Epithelial cell of prostate (primary cell): ENCODE results near the gene SLC5A1.

ENCODE experiments used
- DNase-seq: peaks from one replicate; pipeline ENCODE4 v3.0.0-alpha.2; 2011; ENCODE audit warnings: low read depth, low spot score
- H3K27ac ChIP-seq: fragments of 450-650 bp; 2 replicates; pipeline ENCODE4 v1.5.1; 2017; ENCODE audit warnings: mild to moderate bottlenecking

SLC5A1 gene

DNA sequence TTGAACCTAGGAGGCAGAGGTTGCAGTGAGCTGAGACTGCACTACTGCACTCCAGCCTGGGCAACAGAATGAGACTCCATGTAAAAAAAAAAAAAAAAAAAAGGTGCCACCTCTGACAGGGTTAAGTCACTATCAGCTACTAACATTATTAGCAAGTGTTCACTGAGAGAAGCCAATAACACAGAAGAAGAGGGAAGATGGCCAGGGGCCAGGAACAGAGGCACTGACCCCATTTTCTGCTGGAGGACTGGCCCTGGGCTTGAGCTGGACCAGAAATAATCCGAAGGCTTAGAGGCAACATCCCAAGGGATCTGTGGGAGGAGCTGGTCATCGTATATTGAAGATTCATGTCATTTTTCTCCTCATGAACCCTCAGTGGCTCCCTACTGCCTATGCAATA, 5.0 kb downstream of the SLC5A1 start:
- H3K27ac ChIP-seq: no peak overlapping the region
- no peak for DNase-seq

DNA sequence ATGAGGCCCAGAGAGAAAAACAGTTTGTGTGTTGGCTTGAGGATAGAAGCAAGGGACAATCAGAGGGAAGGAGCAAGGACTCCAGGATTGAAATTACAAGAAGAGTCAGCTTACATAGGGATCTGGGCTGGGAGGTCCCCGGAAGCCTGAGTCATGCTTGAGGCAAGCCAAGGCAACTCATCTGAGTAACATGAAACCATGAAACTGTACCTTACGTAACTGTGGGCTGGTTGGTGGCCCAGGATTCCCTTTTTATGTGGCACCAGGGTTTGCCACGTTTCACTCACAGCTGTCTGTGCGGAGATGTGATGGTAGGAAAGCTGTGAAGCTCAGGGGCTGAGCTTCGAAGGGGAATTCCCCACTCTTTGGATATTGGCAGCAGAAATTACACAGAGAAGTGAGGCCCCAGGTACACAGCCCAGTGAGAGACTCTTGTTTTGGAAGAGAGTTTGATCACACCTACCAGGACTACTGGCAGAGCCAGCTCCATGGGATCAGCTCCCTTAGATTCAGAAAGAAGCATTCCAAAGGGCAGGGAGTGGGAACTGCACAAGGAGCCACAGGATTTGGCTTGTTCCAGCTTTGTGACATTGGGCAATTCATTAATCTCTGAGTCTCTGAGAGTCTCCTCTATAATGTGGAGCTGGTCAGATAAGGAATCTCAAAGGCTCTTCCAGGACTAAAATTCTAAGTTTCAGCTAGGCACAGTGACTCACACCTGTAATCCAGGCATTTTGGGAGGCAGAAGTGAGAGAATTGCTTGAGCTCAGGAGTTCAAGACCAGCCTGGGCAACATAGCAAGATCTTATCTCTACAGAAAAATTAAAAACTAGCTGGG, 7.8 kb downstream of the SLC5A1 start:
- peak overlapping the region; percentile 85 for H3K27ac ChIP-seq
- DNase-seq: peak; percentile 97

DNA sequence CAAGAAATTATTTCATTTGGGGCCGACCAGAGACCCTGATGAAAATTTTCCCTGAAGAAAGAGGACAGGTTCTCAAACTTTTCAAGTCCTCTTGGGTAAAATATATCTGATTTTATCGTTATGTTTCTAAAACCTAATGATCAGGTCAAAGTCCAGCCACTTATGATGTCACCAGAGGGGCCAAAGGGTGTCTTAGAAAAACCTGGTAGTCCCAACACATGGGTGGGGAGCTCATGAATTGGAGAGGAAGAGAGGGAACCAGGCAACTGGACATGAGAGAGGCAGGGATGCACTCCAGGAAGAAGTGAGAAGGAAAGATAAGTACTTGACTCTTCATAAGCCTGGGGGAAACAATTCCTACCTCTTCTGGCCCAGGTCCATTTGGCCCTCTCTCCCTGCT, 9.2 kb downstream of the SLC5A1 start:
- H3K27ac ChIP-seq: no peak overlapping the region
- DNase-seq: no peak

DNA sequence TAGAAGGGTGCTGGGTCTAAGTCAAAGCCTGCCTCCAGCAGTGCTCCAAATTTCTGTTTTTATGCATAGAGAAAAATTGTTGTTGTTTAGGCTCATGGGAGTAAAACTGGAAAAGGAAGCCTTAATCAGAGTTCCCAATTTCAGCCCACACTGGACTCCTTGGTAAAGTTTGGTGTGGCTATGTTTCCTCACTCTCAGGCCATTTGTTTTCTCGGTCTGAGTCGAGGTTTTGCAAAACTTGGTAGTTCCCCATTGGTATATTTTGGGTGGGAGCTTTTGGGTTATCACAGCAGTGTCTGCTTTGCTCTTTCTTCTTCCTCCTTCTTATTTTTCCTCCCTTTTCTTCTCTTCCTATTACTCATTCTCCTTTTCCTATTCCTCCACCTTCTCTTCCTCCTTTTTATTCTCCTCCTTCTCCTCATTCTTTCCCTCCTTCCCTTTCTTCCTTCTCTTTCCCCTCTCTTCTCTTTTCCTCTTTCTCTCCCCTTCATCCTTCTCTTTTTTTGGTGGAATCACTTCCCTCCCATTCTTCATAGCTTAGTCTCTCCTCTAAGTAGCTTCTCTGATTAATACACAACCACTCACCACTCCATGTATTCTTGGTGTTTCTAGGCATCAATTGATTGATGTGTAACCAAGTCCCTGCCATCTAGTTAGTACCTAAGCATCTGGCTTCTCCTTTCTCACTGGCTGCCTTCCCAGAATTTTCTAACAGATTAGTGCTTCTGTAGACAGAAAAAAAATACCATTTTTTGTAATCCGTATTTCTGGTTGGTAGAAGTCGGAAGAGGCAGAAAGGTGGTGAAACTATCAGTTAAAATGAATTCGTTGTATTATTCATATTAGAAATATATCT, 10.1 kb downstream of the SLC5A1 start:
- H3K27ac ChIP-seq: no peak overlapping the region
- no peak for DNase-seq

DNA sequence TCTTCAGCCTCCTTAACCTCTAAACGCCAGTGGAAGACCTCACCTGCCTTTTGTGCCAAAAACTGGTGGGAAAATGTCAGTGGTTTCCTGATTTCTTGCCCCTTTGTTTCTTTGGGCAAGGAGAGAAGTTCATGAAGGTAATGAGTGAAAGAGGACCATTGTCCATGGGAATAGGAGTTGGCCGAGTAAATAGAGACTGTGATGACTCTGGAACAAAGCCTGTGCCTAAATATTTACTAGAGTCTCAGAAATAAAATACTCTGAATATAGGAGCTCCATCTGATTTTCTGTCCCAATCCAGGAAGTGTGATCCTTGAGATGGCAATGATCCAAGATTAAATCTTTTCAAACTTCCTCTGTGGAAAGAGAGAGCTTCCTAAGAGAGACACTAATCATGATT, 12.0 kb downstream of the SLC5A1 start:
- no peak overlapping the region for H3K27ac ChIP-seq
- DNase-seq: no peak

DNA sequence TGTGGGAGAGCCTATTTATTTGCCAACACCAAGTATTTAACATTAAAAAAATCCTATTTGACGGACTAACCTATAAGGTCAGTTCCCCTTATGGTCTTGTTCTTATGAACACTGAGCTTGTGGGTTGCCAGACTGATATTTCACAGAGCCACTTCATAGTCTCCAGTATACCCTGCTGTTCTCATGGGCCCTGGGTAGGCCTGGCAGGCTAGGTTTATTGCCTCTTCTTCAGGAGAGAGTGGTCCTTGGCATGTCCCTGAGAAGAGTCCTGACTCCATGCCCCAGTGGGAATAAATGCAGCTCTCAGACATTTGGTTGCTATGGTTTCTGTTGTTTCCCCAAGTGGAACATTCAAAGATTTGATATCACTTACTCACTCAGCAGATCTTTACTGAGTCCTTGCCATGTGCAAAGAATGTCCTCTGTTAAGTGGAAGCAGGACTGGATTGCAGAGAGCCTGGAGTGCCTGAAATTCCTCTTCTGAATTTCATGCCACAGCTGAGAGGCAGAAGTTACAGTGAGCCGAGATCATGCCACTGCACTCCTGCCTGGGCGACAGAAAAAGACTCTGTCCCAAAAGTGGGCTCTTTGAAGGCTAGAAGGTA, 15.7 kb downstream of the SLC5A1 start:
- no peak overlapping the region for H3K27ac ChIP-seq
- no peak for DNase-seq

DNA sequence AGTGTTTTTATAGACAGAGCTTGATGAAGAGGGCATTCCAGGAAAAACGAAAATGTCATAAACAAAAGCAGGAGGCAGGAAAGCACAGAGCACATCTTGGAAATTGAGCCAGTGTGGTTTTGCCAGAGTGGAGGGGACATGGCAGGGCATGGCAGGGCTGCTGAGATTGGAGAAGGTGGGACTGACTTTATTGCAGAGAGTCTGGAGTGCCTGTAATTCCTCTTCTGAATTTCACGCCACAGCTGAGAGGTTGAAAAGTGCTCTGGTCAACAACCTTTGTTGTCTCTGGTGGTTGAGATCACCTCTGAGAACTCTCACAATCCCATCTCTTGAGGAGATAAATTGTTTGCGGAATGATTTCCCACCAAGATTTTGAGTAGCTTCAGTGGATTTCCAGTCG, 16.4 kb downstream of the SLC5A1 start:
- no peak overlapping the region for H3K27ac ChIP-seq
- no peak for DNase-seq

DNA sequence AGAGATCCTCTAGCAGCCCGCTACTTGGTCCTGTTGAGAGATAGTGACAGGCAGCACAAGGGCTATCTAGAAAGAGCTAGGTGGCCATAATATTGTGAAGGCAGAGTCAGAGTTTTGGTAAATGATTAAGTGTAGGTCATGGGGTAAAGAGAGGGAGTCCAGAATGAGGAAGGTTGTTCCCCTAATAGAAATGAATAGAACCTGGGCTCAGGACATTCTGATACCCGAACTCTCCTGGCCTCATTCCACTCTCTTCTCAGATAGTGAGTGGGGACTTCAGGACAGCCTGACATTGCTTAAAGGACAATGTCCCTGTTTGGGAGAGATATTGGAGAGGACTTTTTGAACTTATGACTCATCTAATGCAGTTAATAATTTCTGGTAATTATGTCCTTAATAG, 20.6 kb downstream of the SLC5A1 start:
- no peak for DNase-seq
- H3K27ac ChIP-seq: no peak overlapping the region

DNA sequence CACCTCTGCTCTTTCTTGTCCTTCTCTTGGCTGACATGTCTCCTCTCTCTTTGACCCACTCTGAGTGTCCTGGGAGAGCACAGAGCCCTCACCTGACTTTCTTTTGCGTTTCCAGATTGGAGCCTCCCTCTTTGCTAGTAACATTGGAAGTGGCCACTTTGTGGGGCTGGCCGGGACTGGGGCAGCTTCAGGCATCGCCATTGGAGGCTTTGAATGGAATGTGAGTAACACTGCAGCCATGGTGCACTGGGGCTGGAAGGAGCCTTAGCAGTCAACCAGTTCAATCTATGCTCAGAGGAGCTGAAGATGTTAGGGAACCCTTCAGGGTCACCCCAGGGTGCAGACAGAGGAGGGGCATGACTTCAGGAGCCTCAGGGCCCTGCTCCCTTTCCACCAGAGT, 23.8 kb downstream of the SLC5A1 start:
- no peak overlapping the region for H3K27ac ChIP-seq
- DNase-seq: no peak

DNA sequence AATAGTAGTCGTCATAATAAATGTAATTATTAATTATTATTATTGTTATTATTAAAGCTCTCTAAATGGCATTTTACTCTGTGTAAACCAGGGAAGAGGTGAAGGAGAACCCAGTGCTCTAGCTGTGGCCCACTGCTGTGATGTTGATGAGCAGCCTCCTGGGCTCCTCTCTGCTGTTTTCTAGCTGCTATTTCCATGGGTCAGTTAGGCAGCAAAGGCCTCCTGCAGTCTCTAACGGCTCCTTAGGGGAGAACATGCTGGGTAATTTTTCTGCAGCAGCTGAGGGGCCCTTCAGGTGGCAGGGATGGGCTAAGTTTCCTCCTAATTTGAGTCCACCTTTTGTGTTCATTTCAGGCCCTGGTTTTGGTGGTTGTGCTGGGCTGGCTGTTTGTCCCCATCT, 24.6 kb downstream of the SLC5A1 start:
- no peak for DNase-seq
- H3K27ac ChIP-seq: no peak overlapping the region

DNA sequence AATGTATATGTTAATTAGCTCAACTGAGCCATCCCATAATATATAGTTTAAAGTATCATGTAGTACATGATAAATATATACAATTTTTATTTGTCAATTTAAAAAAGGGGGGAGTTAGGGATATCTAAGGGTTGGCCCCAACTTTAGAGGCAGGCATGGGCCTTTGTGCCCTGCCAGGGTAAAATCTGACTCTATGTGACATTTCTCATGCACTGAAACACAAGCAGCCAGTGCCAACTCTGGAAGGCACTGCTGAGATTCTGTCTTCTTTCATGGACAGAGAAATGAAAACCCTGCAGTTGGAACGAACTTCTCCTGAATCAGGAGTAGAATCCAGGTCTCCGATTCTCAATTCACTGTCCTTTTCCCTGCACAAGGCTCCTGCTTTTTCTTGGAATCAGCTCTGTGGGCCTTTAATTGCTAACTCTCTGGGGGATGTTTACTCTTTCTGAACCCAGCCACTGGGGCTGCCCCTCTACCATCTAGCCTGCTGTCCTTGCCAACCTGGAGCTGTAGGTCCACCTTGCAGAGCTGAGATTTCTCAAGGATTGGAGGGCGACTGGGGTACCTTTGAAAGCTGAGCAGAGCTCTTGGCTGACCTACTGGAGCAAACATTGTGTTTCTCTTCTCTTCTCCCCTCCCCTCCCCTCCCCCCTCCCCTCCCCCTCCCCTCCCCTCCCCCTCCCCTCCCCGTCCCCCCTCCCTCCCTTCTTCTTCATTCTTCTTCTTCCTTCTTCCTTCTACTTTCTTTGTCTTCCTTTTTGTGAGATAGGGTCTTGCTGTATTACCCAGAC, 26.7 kb downstream of the SLC5A1 start:
- no peak for DNase-seq
- H3K27ac ChIP-seq: no peak overlapping the region

DNA sequence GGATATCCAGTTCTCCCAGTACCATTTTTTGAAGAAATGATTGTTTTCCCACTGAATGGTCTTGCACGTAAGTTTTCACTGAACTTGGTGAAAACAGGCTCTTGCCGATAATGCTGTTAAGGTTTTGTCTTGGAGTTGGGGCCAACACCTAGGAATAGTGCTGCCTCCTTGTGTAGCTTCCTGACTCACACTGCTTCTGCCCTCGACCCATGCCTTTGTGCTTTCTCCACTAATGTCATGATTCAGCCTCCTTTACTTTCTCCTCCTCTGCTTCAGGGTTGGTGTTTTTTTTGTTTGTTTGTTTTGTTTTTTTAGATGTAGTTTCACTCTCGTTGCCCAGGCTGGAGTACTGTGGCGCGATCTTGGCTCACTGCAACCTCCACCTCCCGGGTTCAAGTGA, 30.2 kb downstream of the SLC5A1 start:
- DNase-seq: peak; percentile 18
- no peak overlapping the region for H3K27ac ChIP-seq

DNA sequence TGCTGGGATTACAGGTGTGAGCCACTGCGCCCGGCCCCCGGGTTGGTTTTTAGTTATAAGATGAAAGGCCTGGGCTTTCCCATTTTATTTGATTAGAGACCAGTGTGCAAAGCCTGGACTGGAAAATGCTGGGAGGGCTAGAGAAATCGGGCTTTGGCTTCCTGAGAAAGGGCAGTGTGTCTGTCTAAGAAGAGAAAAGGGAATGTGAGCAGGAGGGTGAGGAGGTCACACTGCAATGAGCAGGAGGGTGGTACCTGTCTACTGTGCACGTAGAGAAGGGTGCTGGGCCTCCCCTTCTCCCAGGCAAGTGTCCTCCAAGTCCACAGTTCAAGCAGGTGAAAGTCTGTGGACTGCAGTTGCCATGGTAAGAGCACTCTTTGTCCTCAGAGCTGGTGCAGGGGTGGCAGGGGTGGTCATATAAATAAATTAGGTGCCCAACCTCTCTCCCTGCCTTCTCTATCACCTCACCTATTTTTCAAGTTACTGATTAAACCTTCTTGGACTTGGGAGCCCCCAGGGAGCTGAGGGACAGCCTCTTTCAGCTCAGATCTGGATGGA, 30.8 kb downstream of the SLC5A1 start:
- H3K27ac ChIP-seq: no peak overlapping the region
- no peak for DNase-seq

DNA sequence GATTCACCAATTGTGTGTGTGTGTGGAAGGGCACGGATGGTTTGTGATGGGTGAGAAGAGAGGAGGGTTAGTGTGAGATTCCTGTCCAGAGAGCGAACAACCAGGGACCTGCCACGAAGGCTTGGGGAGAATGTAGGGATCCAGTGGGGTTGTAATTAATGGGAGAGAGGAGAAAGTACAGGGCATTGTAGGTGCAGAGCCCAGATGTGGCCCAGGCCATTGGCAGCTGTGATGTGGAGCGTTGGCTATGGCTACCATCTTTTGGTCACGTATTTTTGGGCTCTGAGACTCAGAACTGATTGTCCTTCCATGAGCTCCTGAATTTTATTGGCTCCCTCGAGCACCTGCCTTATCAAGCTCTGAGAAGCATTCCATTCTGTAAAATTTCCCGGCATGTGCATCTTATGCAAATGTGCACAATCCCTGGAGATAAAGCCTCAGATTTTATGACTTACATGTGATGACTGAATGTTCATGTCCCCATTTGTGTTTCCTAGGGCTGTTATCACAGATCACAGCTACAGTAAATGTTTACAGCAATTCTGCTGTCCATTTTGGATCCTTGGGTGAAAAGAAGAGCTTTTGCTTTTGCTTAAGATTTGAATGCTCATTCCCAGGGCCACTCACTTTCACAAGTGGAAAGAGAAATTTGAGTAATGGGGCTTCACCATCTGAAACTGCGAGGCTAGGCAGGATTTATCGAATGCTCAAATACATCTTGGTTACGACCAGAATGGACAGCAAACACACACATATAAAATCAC, 33.1 kb downstream of the SLC5A1 start:
- no peak overlapping the region for H3K27ac ChIP-seq
- DNase-seq: no peak

DNA sequence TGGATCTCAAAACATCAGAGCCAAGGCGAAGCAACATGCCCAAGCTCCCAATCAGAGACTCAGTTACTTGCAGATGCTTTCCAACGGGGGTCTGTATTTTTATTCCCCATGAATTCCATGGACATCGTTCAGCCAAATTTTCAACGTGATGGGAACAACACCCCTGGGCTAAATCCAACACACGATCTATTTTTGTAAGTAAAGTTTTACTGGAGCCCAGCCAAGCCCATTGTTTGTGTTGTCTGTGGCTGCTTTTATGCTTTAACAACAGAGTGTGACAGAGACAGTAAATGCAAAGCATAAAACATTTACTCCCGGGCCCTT, 33.7 kb downstream of the SLC5A1 start:
- H3K27ac ChIP-seq: no peak overlapping the region
- no peak for DNase-seq

DNA sequence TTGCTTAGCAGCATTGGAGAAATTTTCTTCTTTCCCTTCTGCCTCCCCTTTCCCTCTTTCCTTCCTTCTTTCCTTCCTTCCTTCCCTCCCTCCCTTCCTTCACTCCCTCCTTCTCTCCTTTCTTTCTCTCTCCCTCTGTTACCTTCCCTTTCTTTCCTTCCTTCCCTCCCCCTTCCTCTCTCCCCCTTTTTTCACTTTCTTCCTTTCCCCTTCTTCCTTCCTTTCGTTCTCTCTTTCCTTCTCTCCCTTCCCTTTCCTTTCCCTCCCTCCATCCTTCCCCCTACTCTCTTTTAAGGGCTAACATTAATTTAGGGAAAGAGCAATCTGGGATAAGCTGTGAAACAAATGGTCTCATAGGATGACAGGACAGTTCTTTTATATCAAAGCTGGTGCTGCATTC, 34.1 kb downstream of the SLC5A1 start:
- H3K27ac ChIP-seq: no peak overlapping the region
- no peak for DNase-seq

DNA sequence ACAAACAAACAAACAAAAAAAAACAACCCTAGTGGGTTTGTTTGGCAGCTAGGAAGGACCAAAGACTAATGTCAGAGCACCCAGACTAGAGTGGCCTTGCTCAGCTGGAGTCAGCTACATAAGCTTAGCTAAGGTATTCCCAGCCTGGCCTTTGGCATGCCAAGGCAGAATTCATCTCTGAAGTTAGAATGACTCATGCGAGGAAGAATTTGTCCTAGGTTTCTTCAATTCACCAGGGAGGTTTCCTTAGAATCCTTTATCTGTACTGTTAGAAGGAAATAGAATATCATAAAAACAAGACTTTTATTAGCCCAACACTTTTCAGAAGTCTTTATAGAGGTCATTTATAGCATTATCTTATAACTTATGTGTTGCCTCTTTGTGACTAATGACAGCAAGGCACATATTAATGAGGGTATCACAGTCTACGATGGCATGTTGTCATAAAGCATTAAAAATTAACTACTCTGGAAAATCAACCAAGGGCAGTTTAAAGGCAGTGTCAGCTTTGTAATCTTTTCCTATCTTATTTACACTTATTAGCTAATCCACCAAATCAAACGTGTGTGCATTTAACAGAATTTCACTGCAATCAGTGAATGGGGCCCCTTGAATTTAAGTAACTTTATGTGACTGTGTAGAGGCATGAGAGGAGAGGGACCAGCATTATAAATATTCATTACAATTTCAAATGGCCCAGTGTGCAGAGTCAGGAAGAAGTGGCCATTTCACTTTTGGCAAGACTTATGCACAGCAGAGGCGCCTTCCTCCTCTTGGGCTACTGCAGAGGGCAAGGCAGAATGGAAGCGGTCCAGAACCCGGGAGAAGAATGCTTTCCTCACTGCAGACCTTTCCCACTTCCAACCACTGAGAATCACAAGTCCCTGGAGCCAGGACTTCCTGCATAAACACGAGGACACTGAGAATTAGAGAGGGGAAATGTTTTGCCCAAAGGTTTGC, 36.3 kb downstream of the SLC5A1 start:
- peak; percentile 49 for DNase-seq
- peak overlapping the region; percentile 6 for H3K27ac ChIP-seq

DNA sequence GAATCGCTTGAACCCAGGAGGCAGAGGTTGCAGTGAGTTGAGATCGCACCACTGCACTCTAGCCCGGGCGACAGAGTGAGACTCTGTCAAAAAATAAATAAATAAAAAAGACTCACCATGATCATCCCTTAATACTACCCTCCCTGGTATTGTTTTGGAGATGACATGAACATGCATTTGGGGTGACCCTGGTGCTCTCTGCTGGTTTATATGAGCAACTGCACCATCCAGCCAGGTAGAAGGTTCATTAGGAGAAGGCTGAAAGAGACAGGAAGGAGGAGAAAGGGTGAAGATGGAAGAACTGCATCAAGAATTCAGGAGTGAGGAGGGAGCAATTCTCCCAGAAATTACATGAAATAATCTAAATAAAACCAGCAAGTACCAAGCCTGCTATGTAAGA, 37.8 kb downstream of the SLC5A1 start:
- peak; percentile 40 for DNase-seq
- no peak overlapping the region for H3K27ac ChIP-seq
